Progenitor cell of endocrine pancreas (in vitro differentiated cells): ENCODE results near the gene EHD2. TPM values are rescaled to one million over a fixed set of nuclear protein-coding genes. Genes with fewer than 3 reads are reported as not detected.
"Not testable (repeated sequence)": the region's sequence is repeated elsewhere in the genome, so short reads cannot be mapped to it uniquely, and the experiment has no call there.

Experiments
- DNase-seq: peaks from one replicate; pipeline ENCODE4 v3.0.0; 2021; ENCODE audit warnings: low spot score; ENCODE audit not compliant: unreplicated experiment
- H3K27ac Mint-ChIP-seq: 2 replicates; pipeline ENCODE4 v1.8.0; 2021; ENCODE audit warnings: mild to moderate bottlenecking, moderate library complexity, mixed read lengths
- H3K27me3 Mint-ChIP-seq: 2 replicates; pipeline ENCODE4 v1.8.0; 2021; ENCODE audit warnings: mixed read lengths
- H3K36me3 Mint-ChIP-seq: 2 replicates; pipeline ENCODE4 v1.8.0; 2022; ENCODE audit warnings: mixed read lengths; ENCODE audit not compliant: insufficient read depth
- H3K4me1 Mint-ChIP-seq: 2 replicates; pipeline ENCODE4 v1.8.0; 2021; ENCODE audit warnings: low read depth, mixed read lengths
- H3K4me3 Mint-ChIP-seq: 2 replicates; pipeline ENCODE4 v1.8.0; 2021; ENCODE audit warnings: low read depth, mild to moderate bottlenecking, moderate library complexity, mixed read lengths
- H3K9me3 Mint-ChIP-seq: 2 replicates; pipeline ENCODE4 v1.8.0; 2021; ENCODE audit warnings: low read depth, mixed read lengths
- CTCF ChIP-seq: fragments of 200-600 bp; sonication (generic); IDR thresholded peaks from one replicate; pipeline ENCODE4 v1.5.0; 2021; ENCODE audit warnings: antibody characterized with exemption, mild to moderate bottlenecking; ENCODE audit not compliant: unreplicated experiment
- total RNA-seq: library from RNA; stranded (reverse); gene quantifications from 2 replicates; pipeline ENCODE4 v1.2.1, GENCODE V29; 2021

EHD2 gene
- total RNA-seq, 1 donor from 2014 or later = 0.41 TPM

- H3K4me1 Mint-ChIP-seq = peaks cover 4% of the 10 kb centered on the region
- H3K9me3 Mint-ChIP-seq = peaks cover 3% of the 10 kb centered on the region
Observed at GRCh38 chr19:47762615-47763308, 49.5 kb downstream of the EHD2 start.

DNA sequence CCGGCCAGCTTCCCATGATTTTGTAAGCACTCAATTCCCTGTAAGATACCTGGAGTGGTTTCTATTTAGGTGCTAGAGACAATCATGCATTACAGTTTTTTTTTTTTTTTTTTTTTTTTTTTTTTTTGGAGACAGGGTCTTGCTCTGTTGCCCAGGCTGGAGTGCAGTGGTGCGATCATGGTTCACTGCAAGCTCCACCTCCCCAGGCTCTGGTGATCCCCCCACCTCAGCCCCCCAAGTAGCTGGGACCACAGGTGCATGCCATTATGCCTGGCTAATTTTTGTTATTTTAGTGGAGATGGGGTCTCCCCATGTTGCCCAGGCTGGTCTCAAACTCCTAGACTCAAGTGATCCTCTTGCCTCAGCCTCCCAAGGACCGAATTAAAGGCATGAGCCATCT lies 51.5 kb downstream of the EHD2 start:
- peaks cover 12% of the 10 kb centered on the region for H3K4me1 Mint-ChIP-seq
- not testable (repeated sequence) for H3K36me3 Mint-ChIP-seq, H3K9me3 Mint-ChIP-seq, H3K27ac Mint-ChIP-seq, DNase-seq, H3K27me3 Mint-ChIP-seq, H3K4me3 Mint-ChIP-seq

More at GRCh38 chr19:47762615-47763308, 49.5 kb downstream of the EHD2 start:
- DNase-seq = no peak
- no peak overlapping the region for H3K27ac Mint-ChIP-seq
- no peak for TF ChIP-seq CTCF
- H3K27me3 Mint-ChIP-seq = no peaks in the 10 kb centered on the region
- peaks cover 16% of the 10 kb centered on the region for H3K36me3 Mint-ChIP-seq
- no peak overlapping the region for H3K4me3 Mint-ChIP-seq

DNA sequence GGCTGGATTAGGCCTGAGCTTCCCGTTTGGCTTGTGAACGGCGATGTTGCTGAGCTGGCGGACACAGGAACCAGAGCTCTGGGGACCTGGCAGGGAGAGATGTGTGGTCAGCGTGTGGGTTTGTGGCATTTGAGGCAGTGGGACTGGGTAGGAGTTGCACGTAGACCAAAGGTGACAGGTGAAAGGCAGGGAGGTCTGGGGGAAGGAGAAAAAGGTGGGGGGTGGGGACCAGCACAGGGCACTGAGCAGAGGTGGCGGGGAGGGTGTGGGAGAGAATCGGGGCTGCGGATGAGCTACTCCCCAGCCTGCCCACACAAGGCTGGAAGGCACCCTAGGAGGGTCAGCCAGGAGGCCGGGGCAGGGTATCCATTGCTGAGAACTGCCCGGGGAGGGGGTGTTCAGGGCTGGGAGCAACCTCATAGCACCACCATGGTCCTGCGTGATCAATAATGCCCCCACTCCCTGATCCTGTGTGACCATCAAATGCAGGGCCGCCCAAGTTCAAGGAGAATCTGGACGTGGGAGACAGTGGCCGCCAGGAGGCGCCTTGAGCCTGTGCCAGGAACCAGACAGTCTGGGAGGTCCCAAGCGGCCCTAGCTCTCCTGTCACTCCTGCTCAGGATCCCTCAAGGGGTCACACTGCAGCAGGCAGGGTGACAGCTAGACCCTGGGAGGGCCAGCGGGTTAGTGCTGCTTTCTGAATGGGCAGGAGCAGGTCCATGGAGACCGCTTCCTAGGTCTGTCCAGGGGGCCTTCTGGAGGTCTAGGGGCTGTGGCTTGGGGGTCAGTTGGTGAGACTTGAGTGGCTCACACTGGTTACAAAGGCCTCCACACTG lies 52.5 kb downstream of the EHD2 start:
- Mint-ChIP-seq H3K4me3 (no peak overlapping the region), H3K27me3 (no peaks in the 10 kb centered on the region)

DNA sequence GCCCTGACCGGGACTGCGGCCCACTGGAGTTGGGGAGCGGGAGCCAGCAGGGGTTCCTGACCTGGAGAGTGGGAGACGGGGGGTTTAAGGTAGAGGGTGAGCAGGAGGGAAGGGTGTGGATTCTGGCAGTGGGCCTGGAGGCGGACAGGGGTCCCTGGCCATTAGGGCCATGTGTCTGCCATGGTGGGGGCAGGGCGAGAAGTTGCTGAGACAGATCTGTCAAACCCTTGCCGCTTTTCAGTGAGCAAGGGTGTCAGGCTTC lies 53.1 kb downstream of the EHD2 start:
- TF ChIP-seq CTCF = no peak
- no peak overlapping the region for H3K27ac Mint-ChIP-seq
- no peaks in the 10 kb centered on the region for H3K27me3 Mint-ChIP-seq
- no peak for DNase-seq
- peaks cover 23% of the 10 kb centered on the region for H3K4me1 Mint-ChIP-seq
- H3K9me3 Mint-ChIP-seq = peaks cover 2% of the 10 kb centered on the region
- no peak overlapping the region for H3K4me3 Mint-ChIP-seq
- no peaks in the 10 kb centered on the region for H3K36me3 Mint-ChIP-seq

More for the DNA sequence above, 52.5 kb downstream of the EHD2 start:
- peak; percentile 66 for DNase-seq
- peak; percentile 91 for TF ChIP-seq CTCF
- Mint-ChIP-seq H3K4me1 (peaks cover 21% of the 10 kb centered on the region), H3K27ac (no peak overlapping the region), H3K36me3 (no peaks in the 10 kb centered on the region), H3K9me3 (peaks cover 2% of the 10 kb centered on the region)

DNA sequence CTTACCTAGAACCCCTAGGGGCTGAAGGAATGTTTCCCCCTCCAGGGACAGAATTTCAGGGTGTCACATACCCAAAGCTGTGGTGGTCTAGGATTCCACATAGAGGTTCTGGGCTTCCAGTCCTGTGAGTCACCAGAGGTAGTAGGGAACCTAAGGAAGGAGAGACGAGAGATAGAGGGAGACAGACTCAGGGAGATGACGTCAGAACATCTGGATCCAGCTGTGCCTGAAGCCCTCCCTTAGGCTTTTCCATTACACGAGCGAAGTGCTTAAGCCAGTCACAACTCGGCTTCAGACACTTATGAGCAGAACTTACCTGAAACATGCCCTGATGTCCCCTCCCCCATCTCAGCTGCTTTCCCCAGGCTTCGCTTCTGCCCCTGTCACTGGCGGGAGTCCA lies 53.4 kb downstream of the EHD2 start:
- H3K27ac Mint-ChIP-seq = no peak overlapping the region
- H3K4me3 Mint-ChIP-seq = no peak overlapping the region
- H3K27me3 Mint-ChIP-seq = no peaks in the 10 kb centered on the region
- H3K36me3 Mint-ChIP-seq = no peaks in the 10 kb centered on the region
- peaks cover 26% of the 10 kb centered on the region for H3K4me1 Mint-ChIP-seq
- H3K9me3 Mint-ChIP-seq = peaks cover 2% of the 10 kb centered on the region
- no peak for TF ChIP-seq CTCF
- no peak for DNase-seq
